Prostate gland (tissue), 2 donors: ENCODE data around the gene SUN1. TPM values are rescaled to one million over a fixed set of nuclear protein-coding genes. Genes with fewer than 3 reads are reported as not detected.

Source experiments
- DNase-seq: peaks from one replicate; pipeline ENCODE4 v3.0.0-alpha.2; 2019; ENCODE audit warnings: low spot score
- H3K27ac ChIP-seq, 2 donors: fragments of 200-600 bp; sonication (generic); 2 replicates each; pipeline ENCODE4 v1.5.1; 2017 to 2019
- H3K27me3 ChIP-seq: fragments of 200-600 bp; sonication (generic); replicated peaks from 2 replicates; pipeline ENCODE4 v1.5.1; 2019; ENCODE audit not compliant: insufficient read depth
- H3K36me3 ChIP-seq, 2 donors: fragments of 200-600 bp; sonication (generic); 1 replicate in 1 of 2; 2 replicates in 1 of 2; pipeline versions ENCODE4 v1.5.1 to v1.8.1; 2017 to 2019
- H3K4me1 ChIP-seq: fragments of 200-600 bp; sonication (generic); replicated peaks from 2 replicates; pipeline ENCODE4 v1.5.1; 2019
- H3K4me3 ChIP-seq, 2 donors: fragments of 200-600 bp; sonication (generic); 2 replicates each; pipeline ENCODE4 v1.5.1; 2017 to 2019
- H3K9me3 ChIP-seq: fragments of 200-600 bp; sonication (generic); 2 replicates; pipeline ENCODE4 v1.5.1; 2017
- CTCF ChIP-seq, 4 experiments: fragments of 200-600 bp in 2 of 4; fragments of 450-650 bp in 2 of 4; sonication (generic) in 2 of 4; IDR thresholded peaks; 1 replicate in 3 of 4; 2 replicates in 1 of 4; pipeline ENCODE4 v1.5.1; 2016 to 2019; ENCODE audit warnings: antibody characterized with exemption in 4 of 4, mild to moderate bottlenecking in 2 of 4, moderate library complexity in 2 of 4
- POLR2A ChIP-seq: fragments of 450-650 bp; IDR thresholded peaks from one replicate; pipeline ENCODE4 v1.6.1; 2016; ENCODE audit warnings: antibody characterized with exemption, mild to moderate bottlenecking
- POLR2AphosphoS5 ChIP-seq: sonication (generic); formaldehyde crosslinking; IDR thresholded peaks from one replicate; pipeline ENCODE4 v1.6.1; 2017; ENCODE audit warnings: antibody characterized with exemption
- WGBS: methylation state at CpG from one replicate; pipeline ENCODE4 v1.1.5; 2018; 5-methylcytosine and 5-hydroxymethylcytosine counted together
- intact Hi-C: fragments of 100-400 bp; cut with DNase I; formaldehyde crosslinking; loops from one replicate; pipeline ENCODE4 v1.14.2; 2022
- total RNA-seq, 2 donors: library from RNA; depleted of rRNA; stranded (reverse); fragments of >200 nt; gene quantifications; one replicate each; pipeline ENCODE4 v1.1.0, GENCODE V29; 2016

The SUN1 gene
- total RNA-seq, 2 donors from 2014 or later, result 106 to 177 TPM

DNA sequence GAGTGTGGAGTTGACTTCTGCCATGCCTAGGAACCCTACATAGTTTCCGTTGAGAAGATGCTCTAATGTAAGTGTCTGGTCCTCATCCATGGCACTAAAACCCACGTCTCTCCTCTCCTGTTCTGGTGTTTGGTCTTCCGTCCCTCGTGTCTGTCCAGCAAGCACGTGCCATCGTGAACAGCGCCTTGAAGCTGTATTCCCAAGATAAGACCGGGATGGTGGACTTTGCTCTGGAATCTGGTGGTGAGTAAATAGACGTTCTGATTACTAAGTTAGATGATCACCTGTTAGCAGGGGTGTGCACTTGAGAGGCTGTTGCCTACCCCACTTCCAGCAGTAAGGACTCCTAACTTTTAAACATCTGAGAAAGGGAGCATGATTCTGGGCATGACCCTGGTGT is 28.9 kb downstream of the SUN1 start:
- no peaks in the 10 kb centered on the region for H3K27me3 ChIP-seq
- H3K9me3 ChIP-seq, result no peaks in the 10 kb centered on the region
- no peaks in the 10 kb centered on the region for H3K4me1 ChIP-seq
- H3K36me3 ChIP-seq, result peaks cover 18 to 24% of the 10 kb centered on the region in 2 donors
- intact Hi-C loops, result no loop called here
- H3K4me3 ChIP-seq, result no peak overlapping the region
- WGBS, result 91% methylated on average over 9 of the region's 9 CpGs
- H3K27ac ChIP-seq, result no peak overlapping the region
- TF ChIP-seq POLR2AphosphoS5, result no peak
- TF ChIP-seq POLR2A, result no peak
- TF ChIP-seq CTCF (IDR thresholded peaks at IDR 0.05), result no peak
- no peak for DNase-seq

- H3K27ac ChIP-seq, result no peak overlapping the region
- TF ChIP-seq POLR2A (no peak), POLR2AphosphoS5 (no peak), CTCF (IDR thresholded peaks at IDR 0.05) (no peak)
- peaks cover 18 to 24% of the 10 kb centered on the region in 2 donors for H3K36me3 ChIP-seq
- intact Hi-C loops, result no loop called here
- no peak overlapping the region for H3K4me3 ChIP-seq
- no peaks in the 10 kb centered on the region for H3K4me1 ChIP-seq
- DNase-seq, result no peak
- 92% methylated on average over 6 of the region's 6 CpGs for WGBS
- H3K27me3 ChIP-seq, result no peaks in the 10 kb centered on the region
- H3K9me3 ChIP-seq, result no peaks in the 10 kb centered on the region
Observed at GRCh38 chr7:862157-862556, 29.9 kb downstream of the SUN1 start.

DNA sequence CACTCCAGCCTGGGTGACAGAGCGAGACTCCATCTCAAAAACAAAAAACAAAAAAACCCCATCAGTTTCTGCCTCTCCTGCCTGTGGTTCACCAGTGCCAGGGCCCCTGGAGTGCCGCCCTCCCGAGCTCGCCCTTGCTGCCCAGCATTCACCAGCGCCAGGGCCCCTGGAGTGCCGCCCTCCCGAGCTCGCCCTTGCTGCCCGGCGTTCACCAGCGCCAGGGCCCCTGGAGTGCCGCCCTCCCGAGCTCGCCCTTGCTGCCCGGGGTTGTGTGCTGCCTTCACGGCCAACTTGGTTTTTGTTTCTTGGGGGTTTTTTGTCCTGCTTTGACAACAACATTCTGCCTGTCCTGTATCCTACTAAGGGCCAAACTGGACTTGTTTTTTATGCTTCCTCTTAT is 30.8 kb downstream of the SUN1 start:
- 94% methylated on average over 16 of the region's 16 CpGs for WGBS
- intact Hi-C loops, result no loop called here

GRCh38 chr7:865921-866320 is 33.6 kb downstream of the SUN1 start:
- Histone ChIP-seq H3K9me3 (no peaks in the 10 kb centered on the region), H3K27ac (peak overlapping the region; percentile 89 to 90), H3K27me3 (no peaks in the 10 kb centered on the region), H3K36me3 (peaks cover 8 to 13% of the 10 kb centered on the region in 2 donors), H3K4me1 (peaks cover 7% of the 10 kb centered on the region), H3K4me3 (no peak overlapping the region)
- TF ChIP-seq POLR2A (no peak), CTCF (IDR thresholded peaks at IDR 0.05) (no peak), POLR2AphosphoS5 (no peak)
- 96% methylated on average over 25 of the region's 25 CpGs for WGBS
- no peak for DNase-seq
- intact Hi-C loops, result no loop called here

More for the DNA sequence above, 30.8 kb downstream of the SUN1 start:
- no peak overlapping the region for H3K27ac ChIP-seq
- peaks cover 5% of the 10 kb centered on the region for H3K4me1 ChIP-seq
- TF ChIP-seq POLR2AphosphoS5 (no peak), POLR2A (no peak), CTCF (IDR thresholded peaks at IDR 0.05) (no peak)
- H3K9me3 ChIP-seq, result no peaks in the 10 kb centered on the region
- no peak overlapping the region for H3K4me3 ChIP-seq
- peaks cover 18 to 24% of the 10 kb centered on the region in 2 donors for H3K36me3 ChIP-seq
- no peaks in the 10 kb centered on the region for H3K27me3 ChIP-seq
- DNase-seq, result no peak

DNA sequence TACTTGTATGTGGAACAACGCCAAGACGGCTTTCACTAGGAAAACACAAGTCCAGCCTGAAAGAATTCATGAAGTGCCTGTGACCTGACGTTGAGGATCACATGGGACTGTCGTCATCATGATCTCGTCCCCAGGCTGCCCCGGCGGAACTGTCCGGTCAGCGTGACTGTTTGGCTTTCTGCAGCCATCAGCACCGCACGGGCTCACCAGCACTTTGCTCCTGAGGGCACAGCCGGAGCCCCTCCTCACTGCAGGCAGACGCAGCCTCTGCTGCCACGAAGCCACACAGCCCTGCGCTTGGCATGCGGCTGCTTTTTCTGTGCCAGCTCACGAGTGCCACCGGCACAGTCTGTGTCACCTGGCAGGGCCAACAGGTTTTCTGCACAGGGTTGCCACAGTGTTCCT is 34.7 kb downstream of the SUN1 start:
- TF ChIP-seq POLR2AphosphoS5 (peak; percentile 85), CTCF (IDR thresholded peaks at IDR 0.05) (no peak), POLR2A (peak; percentile 37)
- intact Hi-C loops, result no loop called here
- no peaks in the 10 kb centered on the region for H3K9me3 ChIP-seq
- DNase-seq, result peak; percentile 82
- peaks cover 7% of the 10 kb centered on the region for H3K4me1 ChIP-seq
- 27% methylated on average over 18 of the region's 18 CpGs for WGBS
- no peaks in the 10 kb centered on the region for H3K27me3 ChIP-seq
- H3K36me3 ChIP-seq, result peaks cover 0 to 4% of the 10 kb centered on the region in 2 donors
- peak overlapping the region; percentile 89 to 90 for H3K27ac ChIP-seq
- H3K4me3 ChIP-seq, result peak overlapping the region in 1 of 2 donors; percentile 19
